GM23338 (cell line): ENCODE results near the gene SPNS3. TPM values are rescaled to one million over a fixed set of nuclear protein-coding genes. Genes with fewer than 3 reads are reported as not detected.
A peak's percentile ranks its signal among the peaks of the same experiment; 100 is the strongest.

Source experiments
- ATAC-seq: fragments of 200-7000 bp; cut with Tn5 transposase; 3 replicates; pipeline ENCODE4 v1.9.1; 2020
- DNase-seq: peaks from one replicate; pipeline ENCODE4 v3.0.0-alpha.2; 2015; ENCODE audit warnings: low spot score
- H2AFZ ChIP-seq: fragments of 200-600 bp; sonication (generic); 2 replicates; pipeline ENCODE4 v1.8.0; 2016; ENCODE audit warnings: antibody characterized with exemption, mild to moderate bottlenecking, moderate library complexity
- H3F3A ChIP-seq: fragments of 200-600 bp; sonication (generic); replicated peaks from 2 replicates; pipeline ENCODE4 v1.8.0; 2017; ENCODE audit warnings: antibody characterized with exemption, mixed run types, low read depth
- H3K27ac ChIP-seq: fragments of 200-600 bp; sonication (generic); 2 replicates; pipeline ENCODE4 v1.6.1; 2016; ENCODE audit warnings: low read depth
- H3K27me3 ChIP-seq: fragments of 200-600 bp; sonication (generic); 2 replicates; pipeline ENCODE4 v1.8.0; 2016; ENCODE audit warnings: mild to moderate bottlenecking, mixed run types, moderate library complexity; ENCODE audit not compliant: insufficient read depth
- H3K36me3 ChIP-seq: fragments of 200-600 bp; sonication (generic); 2 replicates; pipeline ENCODE4 v1.8.0; 2016; ENCODE audit warnings: mild to moderate bottlenecking; ENCODE audit not compliant: insufficient read depth
- H3K4me1 ChIP-seq: fragments of 200-600 bp; sonication (generic); 2 replicates; pipeline ENCODE4 v1.8.0; 2016; ENCODE audit warnings: mild to moderate bottlenecking, moderate library complexity; ENCODE audit not compliant: insufficient read depth
- H3K4me2 ChIP-seq: fragments of 200-600 bp; sonication (generic); 2 replicates; pipeline ENCODE4 v1.7.1; 2017; ENCODE audit warnings: mixed run types
- H3K4me3 ChIP-seq: fragments of 200-600 bp; sonication (generic); 2 replicates; pipeline ENCODE4 v1.6.1; 2016; ENCODE audit warnings: mixed run types
- H3K79me2 ChIP-seq: fragments of 200-600 bp; sonication (generic); replicated peaks from 2 replicates; pipeline ENCODE4 v1.8.0; 2017; ENCODE audit warnings: mild to moderate bottlenecking; ENCODE audit not compliant: insufficient read depth
- H3K9me2 ChIP-seq: fragments of 200-600 bp; sonication (generic); 2 replicates; pipeline ENCODE4 v1.8.0; 2017; ENCODE audit not compliant: insufficient read depth
- H4K20me1 ChIP-seq: fragments of 200-600 bp; sonication (generic); replicated peaks from 2 replicates; pipeline ENCODE4 v1.8.0; 2017; ENCODE audit warnings: mild to moderate bottlenecking; ENCODE audit not compliant: insufficient read depth
- H3K27ac Mint-ChIP-seq: 2 replicates; pipeline ENCODE4 v1.8.0; 2020; ENCODE audit warnings: inconsistent platforms, mild to moderate bottlenecking, moderate library complexity, mixed read lengths
- H3K27me3 Mint-ChIP-seq: 3 replicates; pipeline ENCODE4 v1.8.0; 2022; ENCODE audit warnings: low read depth, mild to moderate bottlenecking, moderate library complexity, mixed read lengths, inconsistent platforms; ENCODE audit not compliant: insufficient read depth, poor library complexity
- H3K36me3 Mint-ChIP-seq: 3 replicates; pipeline ENCODE4 v1.8.0; 2021; ENCODE audit warnings: low read depth, mild to moderate bottlenecking, inconsistent platforms, moderate library complexity, mixed read lengths
- H3K4me1 Mint-ChIP-seq: 3 replicates; pipeline ENCODE4 v1.8.0; 2020; ENCODE audit warnings: mild to moderate bottlenecking, inconsistent platforms, mixed read lengths
- H3K4me3 Mint-ChIP-seq: 3 replicates; pipeline ENCODE4 v1.8.0; 2021; ENCODE audit warnings: moderate library complexity, mild to moderate bottlenecking, inconsistent platforms, mixed read lengths
- H3K9me3 Mint-ChIP-seq: 3 replicates; pipeline ENCODE4 v1.8.0; 2020; ENCODE audit warnings: moderate library complexity, mild to moderate bottlenecking, inconsistent platforms, mixed read lengths
- CREB1 ChIP-seq: fragments of 250-450 bp; sonication (Bioruptor Pico); IDR thresholded peaks from 2 replicates; pipeline ENCODE4 v1.5.0; 2020; ENCODE audit warnings: low read depth, mild to moderate bottlenecking, moderate library complexity
- EZH2 ChIP-seq: fragments of 200-600 bp; sonication (generic); IDR thresholded peaks from one replicate; pipeline ENCODE4 v1.8.0; 2017; ENCODE audit warnings: antibody characterized with exemption, mild to moderate bottlenecking, low read depth; ENCODE audit not compliant: unreplicated experiment
- EZH2phosphoT487 ChIP-seq: fragments of 200-600 bp; sonication (generic); IDR thresholded peaks from one replicate; pipeline ENCODE4 v1.8.1; 2018; ENCODE audit warnings: antibody characterized with exemption; ENCODE audit not compliant: unreplicated experiment
- JUNB ChIP-seq: IDR thresholded peaks from one replicate; pipeline ENCODE4 v1.6.1; 2016; ENCODE audit warnings: antibody characterized with exemption; ENCODE audit not compliant: unreplicated experiment
- NANOG ChIP-seq: IDR thresholded peaks from 2 replicates; pipeline ENCODE4 v1.6.1; 2016; ENCODE audit warnings: antibody characterized with exemption, borderline replicate concordance
- POLR2AphosphoS5 ChIP-seq: IDR thresholded peaks from 2 replicates; pipeline ENCODE4 v1.6.1; 2016; ENCODE audit warnings: antibody characterized with exemption, low read depth
- STAT1 ChIP-seq: IDR thresholded peaks from one replicate; pipeline ENCODE4 v1.6.1; 2016; ENCODE audit warnings: antibody characterized with exemption; ENCODE audit not compliant: unreplicated experiment
- ZNF114 ChIP-seq: fragments of 250-450 bp; sonication (Bioruptor Pico); IDR thresholded peaks from 2 replicates; pipeline ENCODE4 v1.5.0; 2020; ENCODE audit warnings: mild to moderate bottlenecking, moderate library complexity
- ZNF331 ChIP-seq: fragments of 250-450 bp; sonication (Bioruptor Pico); IDR thresholded peaks from 2 replicates; pipeline ENCODE4 v1.5.0; 2020; ENCODE audit warnings: low read depth, mild to moderate bottlenecking, moderate library complexity
- polyA plus RNA-seq: library from polyadenylated mRNA; unstranded; fragments of >200 nt; fragmentation: Nextera tagmentation; extraction: Ambion mirVana; gene quantifications from 2 replicates; pipeline ENCODE4 v1.2.1, GENCODE V29; 2016
- total RNA-seq: library from RNA; depleted of rRNA; stranded (reverse); fragments of >200 nt; shearing (Covaris generic); gene quantifications from 2 replicates; pipeline ENCODE4 v1.2.3, GENCODE V29; 2014
- TF ChIP-seq, protein P1 (sequence below), 2 experiments: fragments of 200-600 bp in 1 of 2; sonication (generic) in 1 of 2; conservative IDR thresholded peaks; 2 replicates each; pipeline versions ENCODE4 v1.5.1 to v1.6.1; 2016 to 2017; ENCODE audit warnings: antibody characterized with exemption in 2 of 2, low read depth in 2 of 2, mild to moderate bottlenecking in 2 of 2, moderate library complexity in 1 of 2
- TF ChIP-seq, protein P2 (sequence below): IDR thresholded peaks from 2 replicates; pipeline ENCODE4 v1.6.1; 2016; ENCODE audit warnings: antibody characterized with exemption
- TF ChIP-seq, protein P3 (sequence below): fragments of 250-450 bp; sonication (Bioruptor Pico); IDR thresholded peaks from 2 replicates; pipeline ENCODE4 v1.5.0; 2020; ENCODE audit warnings: mild to moderate bottlenecking, moderate library complexity
- TF ChIP-seq, protein P4 (sequence below): IDR thresholded peaks from one replicate; pipeline ENCODE4 v1.6.1; 2018; ENCODE audit warnings: antibody characterized with exemption; ENCODE audit not compliant: unreplicated experiment

The SPNS3 gene
- total and polyA plus RNA-seq, 2 experiments from 2014 or later = not detected

DNA sequence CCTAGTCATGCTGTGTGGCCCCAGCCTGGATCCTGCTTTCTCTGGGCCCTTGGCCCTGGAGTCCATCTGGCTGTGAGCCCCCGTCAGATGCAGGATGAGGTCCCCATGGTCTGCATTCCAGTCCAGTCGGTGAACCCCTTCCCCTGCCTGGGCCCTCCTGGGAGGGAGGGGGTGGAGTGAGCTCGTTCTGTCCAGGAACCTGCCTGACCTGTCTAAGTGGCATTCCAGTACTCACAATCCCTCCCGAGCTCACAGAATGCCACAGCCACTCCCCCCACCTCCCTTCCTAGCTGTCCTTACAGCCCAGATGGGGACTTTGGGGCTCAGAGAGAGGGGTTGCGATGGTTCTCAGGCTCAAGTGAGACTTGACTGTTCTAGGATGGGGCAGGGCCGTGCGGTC lies 80.5 kb downstream of the SPNS3 start:
- H3K27me3 ChIP-seq = no peaks in the 10 kb centered on the region
- no peaks in the 10 kb centered on the region for H3K79me2 ChIP-seq
- H2AFZ ChIP-seq = no peak overlapping the region
- no peaks in the 10 kb centered on the region for H3F3A ChIP-seq
- H3K9me2 ChIP-seq = no peaks in the 10 kb centered on the region
- Mint-ChIP-seq H3K27me3 (peaks cover 10% of the 10 kb centered on the region), H3K4me3 (no peak overlapping the region), H3K9me3 (no peaks in the 10 kb centered on the region), H3K36me3 (no peaks in the 10 kb centered on the region; the same call in 2 of the 3 replicates), H3K27ac (no peak overlapping the region), H3K4me1 (peaks cover 7% of the 10 kb centered on the region)
- no peak overlapping the region for H3K4me2 ChIP-seq
- H4K20me1 ChIP-seq = no peaks in the 10 kb centered on the region
- no peak overlapping the region for H3K4me3 ChIP-seq
- TF ChIP-seq CREB1 = no peak
- no peak for TF ChIP-seq JUNB
- TF ChIP-seq POLR2AphosphoS5 = no peak
- TF ChIP-seq, protein P1, sequence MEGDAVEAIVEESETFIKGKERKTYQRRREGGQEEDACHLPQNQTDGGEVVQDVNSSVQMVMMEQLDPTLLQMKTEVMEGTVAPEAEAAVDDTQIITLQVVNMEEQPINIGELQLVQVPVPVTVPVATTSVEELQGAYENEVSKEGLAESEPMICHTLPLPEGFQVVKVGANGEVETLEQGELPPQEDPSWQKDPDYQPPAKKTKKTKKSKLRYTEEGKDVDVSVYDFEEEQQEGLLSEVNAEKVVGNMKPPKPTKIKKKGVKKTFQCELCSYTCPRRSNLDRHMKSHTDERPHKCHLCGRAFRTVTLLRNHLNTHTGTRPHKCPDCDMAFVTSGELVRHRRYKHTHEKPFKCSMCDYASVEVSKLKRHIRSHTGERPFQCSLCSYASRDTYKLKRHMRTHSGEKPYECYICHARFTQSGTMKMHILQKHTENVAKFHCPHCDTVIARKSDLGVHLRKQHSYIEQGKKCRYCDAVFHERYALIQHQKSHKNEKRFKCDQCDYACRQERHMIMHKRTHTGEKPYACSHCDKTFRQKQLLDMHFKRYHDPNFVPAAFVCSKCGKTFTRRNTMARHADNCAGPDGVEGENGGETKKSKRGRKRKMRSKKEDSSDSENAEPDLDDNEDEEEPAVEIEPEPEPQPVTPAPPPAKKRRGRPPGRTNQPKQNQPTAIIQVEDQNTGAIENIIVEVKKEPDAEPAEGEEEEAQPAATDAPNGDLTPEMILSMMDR (conservative IDR thresholded peaks at IDR 0.05; ENCODE audit: low read depth in 2 of 2) = no peak
- TF ChIP-seq ZNF331 = no peak
- no peak for TF ChIP-seq EZH2phosphoT487
- no peak for TF ChIP-seq ZNF114
- TF ChIP-seq, protein P2, sequence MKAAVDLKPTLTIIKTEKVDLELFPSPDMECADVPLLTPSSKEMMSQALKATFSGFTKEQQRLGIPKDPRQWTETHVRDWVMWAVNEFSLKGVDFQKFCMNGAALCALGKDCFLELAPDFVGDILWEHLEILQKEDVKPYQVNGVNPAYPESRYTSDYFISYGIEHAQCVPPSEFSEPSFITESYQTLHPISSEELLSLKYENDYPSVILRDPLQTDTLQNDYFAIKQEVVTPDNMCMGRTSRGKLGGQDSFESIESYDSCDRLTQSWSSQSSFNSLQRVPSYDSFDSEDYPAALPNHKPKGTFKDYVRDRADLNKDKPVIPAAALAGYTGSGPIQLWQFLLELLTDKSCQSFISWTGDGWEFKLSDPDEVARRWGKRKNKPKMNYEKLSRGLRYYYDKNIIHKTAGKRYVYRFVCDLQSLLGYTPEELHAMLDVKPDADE = no peak
- TF ChIP-seq NANOG = no peak
- TF ChIP-seq STAT1 = no peak
- TF ChIP-seq, protein P3, sequence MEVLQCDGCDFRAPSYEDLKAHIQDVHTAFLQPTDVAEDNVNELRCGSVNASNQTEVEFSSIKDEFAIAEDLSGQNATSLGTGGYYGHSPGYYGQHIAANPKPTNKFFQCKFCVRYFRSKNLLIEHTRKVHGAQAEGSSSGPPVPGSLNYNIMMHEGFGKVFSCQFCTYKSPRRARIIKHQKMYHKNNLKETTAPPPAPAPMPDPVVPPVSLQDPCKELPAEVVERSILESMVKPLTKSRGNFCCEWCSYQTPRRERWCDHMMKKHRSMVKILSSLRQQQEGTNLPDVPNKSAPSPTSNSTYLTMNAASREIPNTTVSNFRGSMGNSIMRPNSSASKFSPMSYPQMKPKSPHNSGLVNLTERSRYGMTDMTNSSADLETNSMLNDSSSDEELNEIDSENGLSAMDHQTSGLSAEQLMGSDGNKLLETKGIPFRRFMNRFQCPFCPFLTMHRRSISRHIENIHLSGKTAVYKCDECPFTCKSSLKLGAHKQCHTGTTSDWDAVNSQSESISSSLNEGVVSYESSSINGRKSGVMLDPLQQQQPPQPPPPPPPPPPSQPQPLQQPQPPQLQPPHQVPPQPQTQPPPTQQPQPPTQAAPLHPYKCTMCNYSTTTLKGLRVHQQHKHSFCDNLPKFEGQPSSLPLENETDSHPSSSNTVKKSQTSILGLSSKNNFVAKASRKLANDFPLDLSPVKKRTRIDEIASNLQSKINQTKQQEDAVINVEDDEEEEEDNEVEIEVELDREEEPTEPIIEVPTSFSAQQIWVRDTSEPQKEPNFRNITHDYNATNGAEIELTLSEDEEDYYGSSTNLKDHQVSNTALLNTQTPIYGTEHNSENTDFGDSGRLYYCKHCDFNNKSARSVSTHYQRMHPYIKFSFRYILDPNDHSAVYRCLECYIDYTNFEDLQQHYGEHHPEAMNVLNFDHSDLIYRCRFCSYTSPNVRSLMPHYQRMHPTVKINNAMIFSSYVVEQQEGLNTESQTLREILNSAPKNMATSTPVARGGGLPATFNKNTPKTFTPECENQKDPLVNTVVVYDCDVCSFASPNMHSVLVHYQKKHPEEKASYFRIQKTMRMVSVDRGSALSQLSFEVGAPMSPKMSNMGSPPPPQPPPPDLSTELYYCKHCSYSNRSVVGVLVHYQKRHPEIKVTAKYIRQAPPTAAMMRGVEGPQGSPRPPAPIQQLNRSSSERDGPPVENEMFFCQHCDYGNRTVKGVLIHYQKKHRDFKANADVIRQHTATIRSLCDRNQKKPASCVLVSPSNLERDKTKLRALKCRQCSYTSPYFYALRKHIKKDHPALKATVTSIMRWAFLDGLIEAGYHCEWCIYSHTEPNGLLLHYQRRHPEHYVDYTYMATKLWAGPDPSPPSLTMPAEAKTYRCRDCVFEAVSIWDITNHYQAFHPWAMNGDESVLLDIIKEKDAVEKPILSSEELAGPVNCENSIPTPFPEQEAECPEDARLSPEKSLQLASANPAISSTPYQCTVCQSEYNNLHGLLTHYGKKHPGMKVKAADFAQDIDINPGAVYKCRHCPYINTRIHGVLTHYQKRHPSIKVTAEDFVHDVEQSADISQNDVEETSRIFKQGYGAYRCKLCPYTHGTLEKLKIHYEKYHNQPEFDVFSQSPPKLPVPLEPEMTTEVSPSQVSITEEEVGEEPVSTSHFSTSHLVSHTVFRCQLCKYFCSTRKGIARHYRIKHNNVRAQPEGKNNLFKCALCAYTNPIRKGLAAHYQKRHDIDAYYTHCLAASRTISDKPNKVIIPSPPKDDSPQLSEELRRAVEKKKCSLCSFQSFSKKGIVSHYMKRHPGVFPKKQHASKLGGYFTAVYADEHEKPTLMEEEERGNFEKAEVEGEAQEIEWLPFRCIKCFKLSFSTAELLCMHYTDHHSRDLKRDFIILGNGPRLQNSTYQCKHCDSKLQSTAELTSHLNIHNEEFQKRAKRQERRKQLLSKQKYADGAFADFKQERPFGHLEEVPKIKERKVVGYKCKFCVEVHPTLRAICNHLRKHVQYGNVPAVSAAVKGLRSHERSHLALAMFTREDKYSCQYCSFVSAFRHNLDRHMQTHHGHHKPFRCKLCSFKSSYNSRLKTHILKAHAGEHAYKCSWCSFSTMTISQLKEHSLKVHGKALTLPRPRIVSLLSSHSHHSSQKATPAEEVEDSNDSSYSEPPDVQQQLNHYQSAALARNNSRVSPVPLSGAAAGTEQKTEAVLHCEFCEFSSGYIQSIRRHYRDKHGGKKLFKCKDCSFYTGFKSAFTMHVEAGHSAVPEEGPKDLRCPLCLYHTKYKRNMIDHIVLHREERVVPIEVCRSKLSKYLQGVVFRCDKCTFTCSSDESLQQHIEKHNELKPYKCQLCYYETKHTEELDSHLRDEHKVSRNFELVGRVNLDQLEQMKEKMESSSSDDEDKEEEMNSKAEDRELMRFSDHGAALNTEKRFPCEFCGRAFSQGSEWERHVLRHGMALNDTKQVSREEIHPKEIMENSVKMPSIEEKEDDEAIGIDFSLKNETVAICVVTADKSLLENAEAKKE (CRISPR knock-in tag) = no peak
- no peak for TF ChIP-seq EZH2
- TF ChIP-seq, protein P4, sequence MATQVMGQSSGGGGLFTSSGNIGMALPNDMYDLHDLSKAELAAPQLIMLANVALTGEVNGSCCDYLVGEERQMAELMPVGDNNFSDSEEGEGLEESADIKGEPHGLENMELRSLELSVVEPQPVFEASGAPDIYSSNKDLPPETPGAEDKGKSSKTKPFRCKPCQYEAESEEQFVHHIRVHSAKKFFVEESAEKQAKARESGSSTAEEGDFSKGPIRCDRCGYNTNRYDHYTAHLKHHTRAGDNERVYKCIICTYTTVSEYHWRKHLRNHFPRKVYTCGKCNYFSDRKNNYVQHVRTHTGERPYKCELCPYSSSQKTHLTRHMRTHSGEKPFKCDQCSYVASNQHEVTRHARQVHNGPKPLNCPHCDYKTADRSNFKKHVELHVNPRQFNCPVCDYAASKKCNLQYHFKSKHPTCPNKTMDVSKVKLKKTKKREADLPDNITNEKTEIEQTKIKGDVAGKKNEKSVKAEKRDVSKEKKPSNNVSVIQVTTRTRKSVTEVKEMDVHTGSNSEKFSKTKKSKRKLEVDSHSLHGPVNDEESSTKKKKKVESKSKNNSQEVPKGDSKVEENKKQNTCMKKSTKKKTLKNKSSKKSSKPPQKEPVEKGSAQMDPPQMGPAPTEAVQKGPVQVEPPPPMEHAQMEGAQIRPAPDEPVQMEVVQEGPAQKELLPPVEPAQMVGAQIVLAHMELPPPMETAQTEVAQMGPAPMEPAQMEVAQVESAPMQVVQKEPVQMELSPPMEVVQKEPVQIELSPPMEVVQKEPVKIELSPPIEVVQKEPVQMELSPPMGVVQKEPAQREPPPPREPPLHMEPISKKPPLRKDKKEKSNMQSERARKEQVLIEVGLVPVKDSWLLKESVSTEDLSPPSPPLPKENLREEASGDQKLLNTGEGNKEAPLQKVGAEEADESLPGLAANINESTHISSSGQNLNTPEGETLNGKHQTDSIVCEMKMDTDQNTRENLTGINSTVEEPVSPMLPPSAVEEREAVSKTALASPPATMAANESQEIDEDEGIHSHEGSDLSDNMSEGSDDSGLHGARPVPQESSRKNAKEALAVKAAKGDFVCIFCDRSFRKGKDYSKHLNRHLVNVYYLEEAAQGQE = no peak
- no peak overlapping the region for H3K27ac ChIP-seq
- no peaks in the 10 kb centered on the region for H3K36me3 ChIP-seq
- ATAC-seq = peak; percentile 46
- no peaks in the 10 kb centered on the region for H3K4me1 ChIP-seq
- DNase-seq = peak; percentile 56
